ENCODE data around the gene ICA1. TPM values are rescaled to one million over a fixed set of nuclear protein-coding genes. Genes with fewer than 3 reads are reported as not detected.
A peak's percentile ranks its signal among the peaks of the same experiment; 100 is the strongest.
"Not testable (repeated sequence)": the region's sequence is repeated elsewhere in the genome, so short reads cannot be mapped to it uniquely, and the experiment has no call there.

The ICA1 gene
- 10.5 and 14.8 TPM in 2 replicates for total RNA-seq

DNA sequence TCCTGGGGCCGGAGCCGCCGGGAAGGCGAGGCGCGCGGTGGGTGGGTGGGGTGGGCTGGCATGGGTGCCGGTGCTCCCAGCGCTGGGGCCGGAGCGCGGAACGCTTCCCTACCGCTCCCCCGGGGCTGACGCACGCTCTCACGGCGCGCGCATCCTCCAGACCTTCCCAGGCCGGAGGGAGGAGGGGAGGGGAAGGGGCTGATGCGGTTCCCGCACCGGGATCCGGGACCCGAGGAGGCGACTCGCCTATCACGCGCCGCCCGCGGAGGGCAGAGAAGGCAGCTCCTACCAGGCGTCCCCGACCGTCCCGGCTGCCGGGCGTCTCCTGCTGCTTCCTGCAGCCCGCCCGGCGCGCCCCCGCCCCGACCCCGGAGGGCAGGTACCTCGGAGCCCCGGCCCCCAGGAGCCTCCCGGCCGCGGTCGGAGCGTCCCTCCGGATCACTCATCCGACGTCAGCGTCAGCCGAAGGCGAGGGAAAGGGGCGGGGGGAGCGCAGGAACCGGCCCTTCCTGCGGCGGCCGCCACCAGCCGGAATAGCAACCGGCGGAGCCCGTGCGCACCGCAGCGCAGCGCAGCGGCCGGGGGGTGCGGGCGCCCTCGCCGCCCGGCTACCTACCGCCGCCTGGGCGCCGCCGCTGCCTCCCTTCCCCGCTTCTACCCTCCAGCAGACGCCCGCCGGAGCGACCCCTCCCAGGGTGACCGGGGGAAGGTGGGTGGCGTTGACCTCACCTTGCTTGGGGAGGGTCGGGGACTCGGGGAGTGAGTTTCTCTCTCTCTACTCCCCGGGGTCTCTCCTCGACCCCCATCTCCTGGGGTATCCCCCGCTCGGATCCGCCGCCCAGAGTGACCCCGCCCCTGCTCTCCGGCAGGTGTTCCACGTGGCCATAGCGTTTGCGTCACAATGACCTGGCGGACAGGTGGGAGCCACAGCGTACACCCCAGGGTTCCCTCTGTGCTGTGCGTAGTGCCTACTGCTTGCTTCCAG is at the start of gene ICA1:
TSS of gene ICA1 (minus strand) at position 457 of the 985 bp plus-strand sequence. CDS start 26,241 bp downstream, outside the sequence.
- no peak for FAIRE-seq
- no peaks in the 10 kb centered on the region for H3K27me3 ChIP-seq (ENCODE audit: control insufficient read depth, insufficient read depth, low read length)

DNA sequence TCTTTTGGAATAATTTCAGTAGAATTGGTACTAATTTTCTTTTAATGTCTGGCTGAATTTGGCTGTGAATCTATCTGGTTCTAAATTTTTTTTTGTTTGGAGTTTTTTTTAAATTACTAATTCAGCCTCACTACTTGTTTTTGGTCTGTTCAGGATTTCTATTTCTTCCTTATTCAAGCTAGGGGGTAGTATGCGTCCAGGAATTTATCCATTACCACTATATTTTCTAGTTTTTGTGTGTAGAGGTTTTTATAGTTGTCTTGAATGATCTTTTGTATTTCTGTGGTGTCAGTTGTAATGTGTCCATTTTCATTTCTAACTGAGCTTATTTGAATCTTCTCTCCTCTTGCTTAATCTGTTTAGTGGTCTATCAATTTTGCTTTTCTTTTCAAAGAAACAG is 48.9 kb upstream of the ICA1 start:
- H3K4me3 ChIP-seq (ENCODE audit: low read depth, low read length), result no peak overlapping the region
- H3K36me3 ChIP-seq (ENCODE audit: control insufficient read depth, insufficient read depth, low read length), result no peaks in the 10 kb centered on the region
- TF ChIP-seq, protein P1, sequence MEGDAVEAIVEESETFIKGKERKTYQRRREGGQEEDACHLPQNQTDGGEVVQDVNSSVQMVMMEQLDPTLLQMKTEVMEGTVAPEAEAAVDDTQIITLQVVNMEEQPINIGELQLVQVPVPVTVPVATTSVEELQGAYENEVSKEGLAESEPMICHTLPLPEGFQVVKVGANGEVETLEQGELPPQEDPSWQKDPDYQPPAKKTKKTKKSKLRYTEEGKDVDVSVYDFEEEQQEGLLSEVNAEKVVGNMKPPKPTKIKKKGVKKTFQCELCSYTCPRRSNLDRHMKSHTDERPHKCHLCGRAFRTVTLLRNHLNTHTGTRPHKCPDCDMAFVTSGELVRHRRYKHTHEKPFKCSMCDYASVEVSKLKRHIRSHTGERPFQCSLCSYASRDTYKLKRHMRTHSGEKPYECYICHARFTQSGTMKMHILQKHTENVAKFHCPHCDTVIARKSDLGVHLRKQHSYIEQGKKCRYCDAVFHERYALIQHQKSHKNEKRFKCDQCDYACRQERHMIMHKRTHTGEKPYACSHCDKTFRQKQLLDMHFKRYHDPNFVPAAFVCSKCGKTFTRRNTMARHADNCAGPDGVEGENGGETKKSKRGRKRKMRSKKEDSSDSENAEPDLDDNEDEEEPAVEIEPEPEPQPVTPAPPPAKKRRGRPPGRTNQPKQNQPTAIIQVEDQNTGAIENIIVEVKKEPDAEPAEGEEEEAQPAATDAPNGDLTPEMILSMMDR (IDR thresholded peaks at IDR 0.05; ENCODE audit: insufficient read depth, low read length, severe bottlenecking), result no peak
- no peak for DNase-seq (ENCODE audit: low read depth)
- H3K27me3 ChIP-seq (ENCODE audit: control insufficient read depth, insufficient read depth, low read length), result no peaks in the 10 kb centered on the region
- FAIRE-seq, result no peak

More for the DNA sequence above, at the start of gene ICA1:
- H3K36me3 ChIP-seq (ENCODE audit: control insufficient read depth, insufficient read depth, low read length), result no peaks in the 10 kb centered on the region
- TF ChIP-seq, protein P1 (IDR thresholded peaks at IDR 0.05; ENCODE audit: insufficient read depth, low read length, severe bottlenecking), result no peak
- peak within 1 kb of the TSS; percentile 80 for H3K4me3 ChIP-seq (ENCODE audit: low read depth, low read length)
- peak; percentile 32 for DNase-seq (ENCODE audit: low read depth)

DNA sequence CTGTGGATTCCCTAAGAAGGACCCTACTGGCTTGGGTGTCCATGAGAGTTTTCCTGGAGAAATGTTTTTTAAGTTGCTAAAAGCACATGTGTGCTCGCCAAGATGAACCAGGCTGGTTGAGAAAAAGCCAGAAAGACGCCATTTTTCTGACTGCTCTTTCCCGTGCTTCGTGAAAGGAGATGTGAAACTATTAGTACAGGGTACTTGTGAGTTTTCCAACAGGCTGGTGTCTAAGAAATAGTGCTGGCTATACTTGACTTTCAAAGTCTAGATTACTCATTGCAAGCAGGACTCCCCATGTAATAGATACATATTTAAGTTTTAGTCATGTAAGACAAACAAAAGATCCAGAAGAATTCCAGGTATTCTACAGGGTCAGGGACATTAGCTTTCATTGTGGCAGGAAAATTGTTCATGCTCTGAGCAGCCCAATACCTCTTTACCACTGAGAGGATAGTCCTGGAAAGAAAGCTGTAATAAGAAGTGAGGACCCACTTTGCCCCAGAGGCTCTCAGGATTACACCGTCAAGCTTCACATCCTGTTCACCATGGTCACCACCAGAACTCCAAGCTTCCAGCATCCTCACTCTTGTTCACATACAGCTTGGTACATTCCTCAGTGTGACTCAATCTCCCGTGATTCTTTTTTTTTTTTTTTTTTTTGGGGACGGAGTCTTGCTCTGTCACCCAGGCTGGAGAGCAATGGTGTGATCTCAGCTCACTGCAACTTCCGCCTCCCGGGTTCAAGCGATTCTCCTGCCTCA is 43.8 kb upstream of the ICA1 start:
- DNase-seq (ENCODE audit: low read depth) (peak; percentile 8), FAIRE-seq (no peak)
- Histone ChIP-seq H3K4me3 (ENCODE audit: low read depth, low read length) (no peak overlapping the region), H3K27me3 (ENCODE audit: control insufficient read depth, insufficient read depth, low read length) (no peaks in the 10 kb centered on the region), H3K36me3 (ENCODE audit: control insufficient read depth, insufficient read depth, low read length) (no peaks in the 10 kb centered on the region)
- TF ChIP-seq, protein P1 (IDR thresholded peaks at IDR 0.05; ENCODE audit: insufficient read depth, low read length, severe bottlenecking), result no peak

DNA sequence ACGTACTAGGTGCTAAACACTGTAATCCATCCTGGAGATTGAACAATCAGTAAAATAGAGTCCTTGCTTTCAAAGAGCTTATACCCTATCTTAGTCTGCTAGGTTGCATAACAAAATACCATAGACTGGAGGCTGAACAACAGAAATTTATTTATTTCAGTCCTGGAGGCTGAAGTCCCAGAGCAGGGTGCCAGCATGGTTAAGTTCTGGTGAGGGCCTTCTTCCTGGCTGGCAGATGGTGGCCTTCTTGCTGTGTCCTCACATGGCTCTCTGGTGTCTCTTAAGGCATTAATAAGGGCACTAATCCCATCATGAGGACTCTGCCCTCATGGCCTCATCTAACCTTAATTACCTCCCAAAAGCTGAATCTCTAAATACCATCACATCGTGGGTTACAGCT is 43.1 kb upstream of the ICA1 start:
- TF ChIP-seq, protein P1 (IDR thresholded peaks at IDR 0.05; ENCODE audit: insufficient read depth, low read length, severe bottlenecking), result no peak
- no peaks in the 10 kb centered on the region for H3K36me3 ChIP-seq (ENCODE audit: control insufficient read depth, insufficient read depth, low read length)
- no peak for FAIRE-seq
- DNase-seq (ENCODE audit: low read depth), result no peak
- H3K27me3 ChIP-seq (ENCODE audit: control insufficient read depth, insufficient read depth, low read length), result no peaks in the 10 kb centered on the region
- H3K4me3 ChIP-seq (ENCODE audit: low read depth, low read length), result no peak overlapping the region

DNA sequence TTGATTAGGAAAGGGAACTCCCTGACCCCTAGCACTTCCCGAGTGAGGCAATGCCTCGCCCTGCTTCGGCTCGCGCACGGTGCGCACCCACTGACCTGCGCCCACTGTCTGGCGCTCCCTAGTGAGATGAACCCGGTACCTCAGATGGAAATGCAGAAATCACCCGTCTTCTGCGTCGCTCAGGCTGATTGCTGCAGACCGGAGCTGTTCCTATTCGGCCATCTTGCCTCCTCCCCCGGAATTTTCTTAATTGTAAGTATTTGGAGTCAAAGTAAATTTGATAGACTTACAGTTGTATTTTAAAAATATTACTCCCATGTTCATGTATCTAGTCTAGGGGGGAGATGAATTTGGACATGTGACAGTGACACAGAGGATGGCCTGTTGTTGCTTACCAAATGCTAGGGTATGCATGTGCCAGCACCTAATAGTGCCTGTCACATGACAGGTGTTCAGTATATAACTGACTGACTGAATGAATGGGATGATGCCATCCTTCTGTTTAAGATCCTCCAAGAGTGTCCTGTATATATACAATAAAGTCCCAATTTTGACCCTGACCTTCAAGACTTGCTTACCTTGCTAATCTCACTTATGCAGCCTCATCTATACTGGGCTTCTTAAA is 42.0 kb upstream of the ICA1 start:
- no peak for DNase-seq (ENCODE audit: low read depth)
- FAIRE-seq, result no peak
- H3K4me3 ChIP-seq (ENCODE audit: low read depth, low read length), result no peak overlapping the region
- no peaks in the 10 kb centered on the region for H3K27me3 ChIP-seq (ENCODE audit: control insufficient read depth, insufficient read depth, low read length)
- no peaks in the 10 kb centered on the region for H3K36me3 ChIP-seq (ENCODE audit: control insufficient read depth, insufficient read depth, low read length)
- TF ChIP-seq, protein P1 (IDR thresholded peaks at IDR 0.05; ENCODE audit: insufficient read depth, low read length, severe bottlenecking), result no peak

DNA sequence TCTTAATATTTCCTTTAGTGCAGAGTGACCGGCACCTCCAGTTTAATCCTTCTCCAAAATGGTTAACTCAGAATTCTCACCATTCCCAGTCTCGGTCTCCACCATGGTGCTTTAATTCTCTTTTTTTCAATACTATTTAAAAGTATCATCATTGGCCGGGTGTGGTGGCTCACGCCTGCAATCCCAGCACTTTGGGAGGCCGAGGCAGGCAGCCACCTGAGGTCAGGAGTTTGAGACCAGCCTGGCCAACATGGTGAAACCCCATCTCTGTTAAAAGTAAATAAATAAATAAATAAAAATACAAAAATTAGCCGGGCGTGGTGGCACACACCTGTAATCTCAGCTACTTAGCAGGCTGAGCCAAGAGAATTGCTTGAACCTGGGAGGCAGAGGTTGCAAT is 35.1 kb upstream of the ICA1 start:
- not testable (repeated sequence) for H3K27me3 ChIP-seq (ENCODE audit: control insufficient read depth, insufficient read depth, low read length); FAIRE-seq; H3K4me3 ChIP-seq (ENCODE audit: low read depth, low read length); H3K36me3 ChIP-seq (ENCODE audit: control insufficient read depth, insufficient read depth, low read length); DNase-seq (ENCODE audit: low read depth)
